ENCODE data around the gene GABRB1.

DNA sequence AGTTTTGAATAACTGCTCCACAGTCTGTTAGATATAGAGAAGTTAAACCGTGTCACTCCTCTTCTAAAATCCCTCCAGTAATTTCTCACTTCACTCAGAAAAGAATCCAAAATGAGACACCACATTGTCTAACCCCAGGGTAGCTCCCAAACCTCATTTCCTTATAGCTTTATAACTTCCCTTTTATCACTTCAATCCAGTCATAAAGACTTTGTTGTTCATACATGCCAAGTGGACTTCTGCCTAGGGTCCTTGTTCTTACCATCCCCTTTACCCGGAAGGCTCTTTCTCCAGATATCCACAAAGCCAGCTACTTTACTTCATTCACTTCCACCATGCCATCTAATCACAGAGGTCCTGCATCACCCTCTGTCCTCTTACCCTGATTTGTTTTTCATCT lies 156.2 kb downstream of the GABRB1 start:
- TF ChIP-seq CTCF (conservative IDR thresholded peaks at IDR 0.05 in 1 of 2, IDR thresholded peaks at IDR 0.05 in 1 of 2; ENCODE audit: low read depth in 1 of 2, low read length in 2 of 2) (no peak), EZH2 (IDR thresholded peaks at IDR 0.05; ENCODE audit: low read length, missing control alignments) (no peak)

Measured in fibroblast of lung (primary cell).